ENCODE data around the gene PCK1.

Gene PCK1

DNA sequence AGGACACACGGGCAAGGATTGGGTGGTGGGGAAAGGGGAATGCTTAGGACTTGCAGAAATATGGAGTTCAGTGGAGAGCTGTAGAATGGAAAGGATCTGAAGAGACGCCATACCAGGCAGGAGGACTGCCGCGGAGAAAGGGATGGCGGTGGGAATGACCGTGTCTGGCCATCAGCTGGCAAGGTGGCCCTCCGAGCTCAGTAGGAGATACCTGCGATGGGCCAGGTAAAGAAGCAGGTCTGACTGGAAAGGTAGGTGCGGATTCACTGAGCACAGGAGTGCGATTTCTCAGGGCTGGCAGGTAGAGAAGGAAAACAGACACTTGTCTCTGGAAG lies 26.0 kb downstream of the PCK1 start:
- no peak for DNase-seq (ENCODE audit: extremely low spot score)
- ChIA-PET CTCF (no interaction called here), POLR2A (no interaction called here)
- TF ChIP-seq, protein P1, sequence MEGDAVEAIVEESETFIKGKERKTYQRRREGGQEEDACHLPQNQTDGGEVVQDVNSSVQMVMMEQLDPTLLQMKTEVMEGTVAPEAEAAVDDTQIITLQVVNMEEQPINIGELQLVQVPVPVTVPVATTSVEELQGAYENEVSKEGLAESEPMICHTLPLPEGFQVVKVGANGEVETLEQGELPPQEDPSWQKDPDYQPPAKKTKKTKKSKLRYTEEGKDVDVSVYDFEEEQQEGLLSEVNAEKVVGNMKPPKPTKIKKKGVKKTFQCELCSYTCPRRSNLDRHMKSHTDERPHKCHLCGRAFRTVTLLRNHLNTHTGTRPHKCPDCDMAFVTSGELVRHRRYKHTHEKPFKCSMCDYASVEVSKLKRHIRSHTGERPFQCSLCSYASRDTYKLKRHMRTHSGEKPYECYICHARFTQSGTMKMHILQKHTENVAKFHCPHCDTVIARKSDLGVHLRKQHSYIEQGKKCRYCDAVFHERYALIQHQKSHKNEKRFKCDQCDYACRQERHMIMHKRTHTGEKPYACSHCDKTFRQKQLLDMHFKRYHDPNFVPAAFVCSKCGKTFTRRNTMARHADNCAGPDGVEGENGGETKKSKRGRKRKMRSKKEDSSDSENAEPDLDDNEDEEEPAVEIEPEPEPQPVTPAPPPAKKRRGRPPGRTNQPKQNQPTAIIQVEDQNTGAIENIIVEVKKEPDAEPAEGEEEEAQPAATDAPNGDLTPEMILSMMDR (IDR thresholded peaks at IDR 0.05; ENCODE audit: control extremely low read depth, extremely low read depth, low read depth, missing control alignments), result no peak

DNA sequence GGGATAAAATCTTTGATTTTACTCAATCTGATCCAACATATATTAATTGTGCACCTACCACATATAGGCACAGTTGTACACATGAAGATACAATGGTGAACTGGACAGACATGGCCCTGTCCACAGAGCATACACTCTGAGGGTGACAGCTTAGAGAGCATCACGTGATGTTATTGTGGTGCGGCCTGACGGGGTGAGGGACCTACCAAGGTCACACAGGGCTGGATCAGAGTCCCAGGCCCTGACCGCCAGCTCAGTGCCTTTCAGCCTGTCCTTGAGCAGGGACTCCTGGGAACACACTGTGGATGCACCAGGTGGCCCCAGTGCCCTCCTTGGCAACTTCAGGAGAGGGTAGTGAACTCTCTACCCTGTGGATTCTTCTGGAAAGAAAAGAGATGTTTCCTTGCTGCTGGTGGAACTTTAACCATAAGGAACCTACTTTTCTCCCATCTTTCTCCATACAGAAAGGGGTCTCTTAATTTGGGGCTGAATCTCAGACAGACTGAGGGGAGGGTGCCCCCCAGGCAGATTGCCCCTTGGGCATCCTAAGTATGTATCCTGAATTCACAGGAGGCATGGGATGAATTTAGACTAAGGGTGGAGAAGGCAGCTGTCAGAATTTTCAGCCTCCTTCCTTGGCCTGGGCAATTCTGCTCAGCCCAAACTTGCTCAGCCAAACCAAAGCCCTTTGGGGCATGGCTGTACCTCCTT lies 26.5 kb downstream of the PCK1 start:
- TF ChIP-seq, protein P1 (IDR thresholded peaks at IDR 0.05; ENCODE audit: control extremely low read depth, extremely low read depth, low read depth, missing control alignments), result no peak
- DNase-seq (ENCODE audit: extremely low spot score), result no peak
- CTCF ChIA-PET, result no interaction called here
- POLR2A ChIA-PET, result no interaction called here

DNA sequence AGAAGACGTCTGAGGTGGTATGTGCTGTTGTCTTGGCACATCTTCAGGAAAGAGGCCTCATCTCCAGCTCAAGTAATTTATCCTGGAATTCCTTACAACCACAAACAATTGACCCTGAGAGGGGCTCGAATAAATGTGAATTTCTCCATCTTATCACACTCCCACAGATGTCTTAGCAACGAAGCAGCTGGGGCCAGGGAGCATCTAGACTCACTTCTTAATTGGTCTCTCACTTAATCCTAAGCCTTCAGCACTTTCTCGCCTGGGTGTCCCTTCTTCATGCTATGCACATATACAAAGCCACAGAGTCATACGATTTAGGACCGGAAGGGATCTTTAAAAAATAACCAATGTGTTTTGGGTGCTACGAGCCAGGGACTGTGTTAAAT lies 27.1 kb downstream of the PCK1 start:
- ChIA-PET CTCF (interaction anchor here (1.0 kb wide), 1 partner anchor 9 kb away, joined by 3 read pairs; no protein-coding TSS in a partner anchor), POLR2A (no interaction called here)
- no peak for DNase-seq (ENCODE audit: extremely low spot score)
- TF ChIP-seq, protein P1 (IDR thresholded peaks at IDR 0.05; ENCODE audit: control extremely low read depth, extremely low read depth, low read depth, missing control alignments), result no peak

DNA sequence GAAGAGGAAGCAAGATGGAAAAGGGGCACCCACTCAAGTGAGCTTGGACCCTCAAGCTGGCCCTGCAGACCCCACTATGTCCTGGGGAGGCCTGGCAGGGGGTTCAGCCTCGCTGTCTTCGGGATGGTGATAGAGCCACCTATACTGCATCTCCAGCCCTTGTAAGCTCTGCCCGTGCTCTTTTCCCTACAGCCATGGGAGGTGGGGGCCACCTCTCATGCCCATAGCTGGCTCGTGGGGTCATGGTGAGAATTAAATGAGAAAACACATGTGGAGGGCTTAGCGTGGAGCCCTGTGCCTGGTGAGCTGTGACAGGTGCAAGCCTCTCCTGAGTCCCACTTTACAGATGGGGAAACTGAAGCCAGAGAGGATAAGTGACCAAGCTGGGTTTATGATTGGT lies 27.7 kb downstream of the PCK1 start:
- DNase-seq (ENCODE audit: extremely low spot score), result no peak
- TF ChIP-seq, protein P1 (IDR thresholded peaks at IDR 0.05; ENCODE audit: control extremely low read depth, extremely low read depth, low read depth, missing control alignments), result no peak
- CTCF ChIA-PET, result interaction anchor here (1.0 kb wide), 1 partner anchor 9 kb away, joined by 3 read pairs; no protein-coding TSS in a partner anchor
- POLR2A ChIA-PET, result no interaction called here

DNA sequence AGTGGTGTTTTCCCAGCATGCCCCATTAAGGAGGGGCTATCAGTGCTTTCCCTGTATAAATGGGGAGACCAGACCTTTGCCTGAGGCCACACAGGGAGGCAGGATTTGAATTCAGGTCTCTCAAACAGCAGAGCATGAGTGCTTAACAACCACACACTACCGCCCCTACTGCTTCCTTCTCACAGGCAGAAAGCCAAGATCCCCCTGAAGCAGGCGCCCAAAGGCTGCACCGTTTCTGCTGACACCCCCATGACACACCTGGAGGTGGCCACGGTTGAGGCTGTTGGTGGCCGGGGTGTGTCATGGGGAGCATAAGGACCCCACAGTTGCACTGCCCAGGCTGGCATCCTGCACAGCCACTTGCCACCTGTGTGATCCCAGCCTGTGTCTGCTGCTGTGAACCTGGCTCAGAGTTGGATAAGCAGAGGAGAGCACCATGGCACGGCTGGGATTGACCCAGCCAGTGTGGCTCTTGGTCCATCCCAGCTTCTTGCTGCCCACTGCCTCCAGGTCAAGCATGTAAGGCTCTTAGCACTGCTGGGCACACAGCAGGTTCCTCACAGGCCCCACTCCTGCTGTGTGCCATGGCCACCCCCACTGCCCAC lies 28.3 kb downstream of the PCK1 start:
- TF ChIP-seq, protein P1 (IDR thresholded peaks at IDR 0.05; ENCODE audit: control extremely low read depth, extremely low read depth, low read depth, missing control alignments), result no peak
- CTCF ChIA-PET, result interaction anchor here (1.0 kb wide), 1 partner anchor 8 kb away, joined by 3 read pairs; no protein-coding TSS in a partner anchor
- DNase-seq (ENCODE audit: extremely low spot score), result no peak
- POLR2A ChIA-PET, result no interaction called here

DNA sequence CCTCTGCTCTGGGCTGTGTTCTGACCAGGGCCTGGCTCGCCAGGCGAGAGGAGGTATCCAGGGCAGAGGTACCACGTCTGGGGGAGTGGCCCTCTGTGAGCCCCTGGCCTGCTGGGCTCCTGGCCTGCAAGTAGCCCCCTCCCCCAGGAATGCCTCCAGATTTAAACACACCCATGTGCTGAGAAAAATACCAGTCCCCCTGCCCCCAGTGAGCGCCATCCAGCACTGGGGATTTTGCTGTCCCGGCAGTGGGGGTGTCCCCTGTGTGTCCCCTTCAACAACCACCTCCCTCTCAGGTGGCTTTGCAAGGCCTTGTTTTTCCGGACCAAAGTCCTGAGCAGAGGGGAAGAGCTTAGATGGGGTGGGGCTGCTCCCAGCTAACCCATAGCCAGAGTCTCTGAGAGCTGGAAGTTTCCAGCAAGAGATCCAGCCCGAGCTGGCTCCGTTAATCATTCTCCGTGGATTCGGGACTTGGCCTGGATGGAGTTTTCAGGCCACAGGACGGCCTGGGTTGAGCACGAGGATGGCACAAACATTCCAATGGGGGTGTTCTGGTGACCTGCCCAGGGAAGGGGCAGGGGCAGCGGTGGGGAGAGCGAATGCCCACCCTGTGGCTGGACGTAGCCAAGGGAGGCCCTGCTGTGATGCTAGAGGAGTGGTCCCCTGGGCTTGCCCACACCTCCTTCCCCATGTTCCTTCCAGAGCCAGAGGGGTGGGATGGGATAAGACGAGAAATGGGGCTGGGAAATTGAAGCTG lies 29.0 kb downstream of the PCK1 start:
- TF ChIP-seq, protein P1 (IDR thresholded peaks at IDR 0.05; ENCODE audit: control extremely low read depth, extremely low read depth, low read depth, missing control alignments), result no peak
- ChIA-PET CTCF (no interaction called here), POLR2A (no interaction called here)
- no peak for DNase-seq (ENCODE audit: extremely low spot score)

All from GM10248 (cell line).